Measurements from ENCODE around the gene PNPLA2.
A peak's percentile ranks its signal among the peaks of the same experiment; 100 is the strongest.

The PNPLA2 gene

DNA sequence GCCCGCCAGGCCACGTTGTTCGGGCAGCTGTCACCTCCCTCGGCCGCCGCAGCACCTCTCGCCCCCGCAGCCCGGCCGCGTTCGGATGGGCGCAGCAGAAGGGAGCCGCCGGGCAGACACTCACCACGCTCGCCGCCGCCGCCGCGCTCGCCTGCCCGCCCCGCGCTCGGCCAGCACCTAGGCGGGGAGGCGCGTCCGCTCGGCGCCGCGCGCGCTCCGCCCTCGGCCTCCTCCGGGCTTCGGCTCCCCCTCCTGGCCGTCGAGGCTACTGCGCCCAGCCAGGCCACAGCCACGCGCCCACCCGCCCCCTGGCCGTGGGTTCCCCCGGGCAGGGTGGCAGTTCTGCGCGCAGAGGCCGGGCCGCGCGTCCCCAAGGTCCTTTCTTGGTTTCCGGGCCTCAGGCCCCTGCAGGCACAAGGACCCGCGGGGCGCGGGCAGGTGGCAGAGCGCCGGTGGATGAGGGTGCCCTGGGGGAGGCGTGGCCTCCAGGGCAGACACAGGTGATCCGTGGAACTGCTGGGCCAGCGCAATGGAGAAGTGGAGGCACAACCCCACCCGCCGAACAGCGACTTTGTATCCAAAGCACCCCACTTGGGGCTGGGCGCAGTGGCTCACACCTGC, 20.5 kb upstream of the PNPLA2 start, which contains the start of gene SLC25A22:
Gene SLC25A22, minus strand, starts transcription at position 189 of the 621 bp plus-strand sequence. CDS start 3,275 bp downstream, outside the sequence.
- DNase-seq (ENCODE audit: low spot score) = peak; percentile 99

- DNase-seq (ENCODE audit: low spot score) = no peak
Measured at GRCh38 chr11:799641-800316, 18.9 kb upstream of the PNPLA2 start.

DNA sequence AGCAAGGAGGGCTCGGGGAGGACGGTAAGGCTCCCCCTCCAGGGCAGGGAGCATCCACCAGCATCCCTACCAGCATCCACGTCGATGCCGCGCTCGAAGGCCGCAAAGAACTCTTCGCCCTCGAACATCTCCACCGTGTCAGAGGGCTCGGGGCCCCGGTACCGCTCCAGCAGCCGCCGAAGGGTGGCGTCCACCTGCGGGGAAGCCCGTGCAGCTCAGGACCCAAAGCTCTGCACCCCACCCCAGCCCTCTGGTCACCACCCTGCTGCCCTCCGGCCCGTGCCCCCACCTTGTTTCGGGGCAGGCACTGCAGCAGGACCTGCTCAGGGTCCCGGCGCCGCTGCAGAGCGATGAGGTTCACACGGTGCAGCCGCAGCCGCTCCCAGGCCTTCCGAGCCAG, 18.2 kb upstream of the PNPLA2 start:
- no peak for DNase-seq (ENCODE audit: low spot score)

- DNase-seq (ENCODE audit: low spot score) = no peak
Measured at GRCh38 chr11:801097-801780, 17.5 kb upstream of the PNPLA2 start.

DNA sequence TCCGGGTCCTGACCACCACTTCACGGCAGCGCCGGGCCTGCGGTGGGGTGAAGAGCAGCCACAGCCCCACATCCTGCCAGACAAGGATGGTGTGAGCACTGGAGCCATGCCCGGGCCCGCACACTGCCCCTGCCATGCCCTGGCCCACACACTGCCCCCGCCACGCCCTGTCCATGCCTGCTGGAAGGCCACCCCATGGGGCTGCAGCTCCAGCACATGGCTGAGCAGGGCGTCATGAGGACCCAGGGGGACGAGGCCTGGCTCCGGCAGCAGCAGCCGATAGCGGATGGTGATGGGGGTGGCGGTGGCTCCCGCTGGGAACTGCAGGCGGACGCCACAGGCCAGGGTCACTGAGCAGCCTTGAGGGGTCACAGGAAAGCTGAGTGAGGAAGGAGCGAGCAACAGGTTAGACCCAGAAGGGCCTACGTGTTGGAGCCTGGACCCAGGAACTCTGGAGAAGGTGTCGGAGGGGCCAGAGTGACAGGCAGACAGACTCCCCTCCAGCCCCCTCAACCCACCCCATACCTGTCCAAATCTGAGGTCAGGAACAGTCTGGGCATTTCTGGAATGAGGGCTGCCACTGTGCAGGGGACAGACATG, 16.6 kb upstream of the PNPLA2 start:
- no peak for DNase-seq (ENCODE audit: low spot score)

DNA sequence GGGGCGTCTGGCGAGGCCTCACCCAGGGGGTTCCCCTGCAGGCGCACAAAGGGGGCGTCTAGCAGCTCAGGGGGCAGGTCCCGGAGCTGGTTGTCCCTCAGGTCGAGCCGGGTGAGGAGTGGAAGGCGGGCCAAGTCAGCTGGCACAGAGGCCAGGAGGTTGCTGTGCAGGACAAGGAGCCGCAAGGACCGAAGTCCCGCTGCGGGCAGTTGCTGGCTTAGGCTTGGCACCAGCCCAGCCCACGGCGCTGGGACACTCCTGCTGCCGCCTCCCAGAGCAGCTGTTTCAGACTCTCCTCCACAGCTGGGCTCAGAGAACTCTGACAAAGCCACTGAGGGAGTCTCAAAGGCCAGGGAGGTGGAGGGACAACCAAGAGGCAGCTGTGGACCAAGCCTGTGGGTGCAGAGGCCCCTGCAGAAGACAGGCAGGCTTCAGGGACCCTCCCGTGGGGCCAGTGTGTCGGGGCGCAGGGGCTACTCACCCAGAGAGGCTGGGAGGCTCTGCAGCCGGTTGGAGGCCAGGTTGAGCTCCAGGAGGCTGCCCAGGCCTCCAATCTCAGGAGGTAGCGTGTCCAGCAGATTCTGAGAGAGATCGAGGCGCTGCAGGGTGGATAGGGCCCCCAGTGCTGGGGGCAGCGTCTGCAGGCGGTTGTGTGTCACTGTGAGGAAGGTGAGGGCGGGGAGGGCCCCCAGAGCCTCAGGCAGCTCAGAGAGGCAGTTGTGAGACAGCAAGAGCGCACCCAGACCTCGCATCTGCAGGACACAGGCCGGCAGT, 15.8 kb upstream of the PNPLA2 start:
- no peak for DNase-seq (ENCODE audit: low spot score)

DNA sequence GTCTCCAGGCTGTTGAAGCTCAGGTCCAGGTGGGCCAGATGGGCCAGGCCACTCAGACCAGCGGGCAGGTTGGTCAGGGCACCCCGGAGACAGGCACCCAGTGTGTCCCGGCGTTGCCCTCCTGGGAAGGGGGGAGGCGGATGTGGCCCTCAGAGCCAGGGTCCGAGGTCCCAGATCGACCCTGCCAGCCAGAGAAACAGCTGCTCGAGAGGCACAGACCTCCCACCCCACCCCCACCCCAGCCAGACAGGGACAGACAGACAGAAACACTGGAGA, 15.3 kb upstream of the PNPLA2 start:
- no peak for DNase-seq (ENCODE audit: low spot score)

- no peak for DNase-seq (ENCODE audit: low spot score)
Measured at GRCh38 chr11:803770-804598, 14.7 kb upstream of the PNPLA2 start.

DNA sequence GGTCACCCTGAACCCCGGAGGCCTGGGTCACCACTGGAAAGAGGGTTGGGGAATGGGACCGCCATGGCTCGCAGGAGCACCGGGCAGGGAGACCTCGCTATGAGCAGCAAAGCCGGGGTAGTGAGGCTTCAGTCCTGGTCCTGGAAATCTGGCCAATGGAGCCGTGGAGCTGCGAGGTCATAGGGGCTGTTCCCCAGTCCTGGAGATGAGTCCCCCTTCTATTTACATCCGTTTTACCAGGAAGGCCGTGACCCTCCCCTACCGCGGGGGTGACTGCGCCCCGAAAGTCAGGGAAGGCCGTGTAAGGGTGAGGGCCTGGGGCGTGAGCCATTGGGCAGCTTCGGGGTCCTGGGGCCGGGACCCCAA, 14.1 kb upstream of the PNPLA2 start:
- DNase-seq (ENCODE audit: low spot score) = no peak

DNA sequence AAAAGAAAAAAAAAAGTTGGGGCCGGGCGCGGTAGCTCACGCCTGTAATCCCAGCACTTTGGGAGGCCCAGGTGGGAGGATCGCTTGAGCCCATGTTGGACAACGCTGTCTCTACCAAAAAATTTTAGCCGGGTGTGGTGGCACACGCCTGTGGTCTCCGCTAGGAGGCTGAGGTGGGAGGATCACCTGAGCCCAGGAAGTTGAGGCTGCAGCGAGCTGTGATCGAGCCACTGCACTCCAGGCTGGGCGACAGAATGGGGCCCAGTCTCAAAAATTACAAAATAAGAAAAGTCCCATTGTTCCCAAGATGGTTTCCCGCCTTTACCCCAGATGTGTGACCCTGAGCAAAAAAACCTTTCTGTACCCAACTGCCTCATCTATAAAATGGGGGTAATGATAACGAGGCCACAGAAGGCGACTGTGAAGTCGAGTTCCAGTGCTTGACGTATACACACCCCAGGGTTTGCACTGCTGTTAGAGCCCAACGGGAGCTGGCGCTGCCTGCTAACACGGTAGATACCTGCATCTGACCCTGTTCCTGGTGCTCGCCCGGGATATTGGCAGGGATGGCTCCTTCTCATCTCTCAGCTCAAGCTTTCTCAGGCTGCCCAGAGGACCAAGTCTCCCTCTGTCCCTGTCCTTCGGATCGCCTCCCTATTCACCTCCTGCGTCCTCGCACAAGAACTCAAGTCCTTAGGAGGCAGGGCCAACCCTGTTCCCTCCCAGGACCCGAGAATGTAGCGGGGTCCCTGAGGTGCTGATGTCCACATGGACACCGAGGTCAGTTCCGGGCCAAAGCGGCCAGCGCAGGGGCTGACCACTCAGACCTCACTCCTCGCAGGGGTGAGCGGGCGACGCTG, 10.1 kb upstream of the PNPLA2 start:
- DNase-seq (ENCODE audit: low spot score) = no peak

DNA sequence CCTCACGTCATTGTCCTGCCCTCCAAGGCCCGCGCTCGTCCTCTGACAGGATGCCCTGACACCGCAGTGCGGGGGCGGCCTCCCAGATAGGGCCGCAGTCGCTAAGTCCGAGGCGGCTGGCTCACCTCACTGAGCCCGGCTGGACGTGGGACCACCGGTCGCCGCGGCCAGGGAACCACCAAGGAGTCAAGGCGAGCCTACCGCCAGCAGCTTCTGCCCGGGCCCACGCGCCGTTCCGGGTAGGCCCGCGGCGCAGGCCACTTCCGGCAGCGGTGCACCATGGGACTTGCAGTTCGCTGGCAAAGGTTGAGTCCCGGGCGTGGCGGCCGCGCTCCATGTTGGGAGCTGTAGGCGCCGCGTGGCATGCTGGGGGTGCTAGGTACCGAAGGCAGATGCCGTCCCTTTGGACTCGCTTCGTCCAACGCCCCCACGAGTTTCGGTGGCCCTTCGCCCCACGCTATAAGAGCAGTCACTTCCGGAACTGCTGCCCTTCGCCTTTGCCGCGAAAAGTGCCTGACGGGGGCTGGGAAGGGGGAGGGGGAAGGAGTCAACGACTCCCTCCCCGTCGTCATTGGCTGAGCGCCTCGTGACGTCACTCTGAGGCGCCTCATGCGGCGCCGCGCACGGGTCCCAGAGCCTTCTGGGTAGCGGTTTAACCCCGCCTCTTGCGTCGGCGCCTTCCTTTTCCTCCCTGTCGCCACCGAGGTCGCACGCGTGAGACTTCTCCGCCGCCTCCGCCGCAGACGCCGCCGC, 9.3 kb upstream of the PNPLA2 start, which contains the start of gene RPLP2:
Gene RPLP2, plus strand, starts transcription at position 681 of the 753 bp plus-strand sequence. CDS start 268 bp downstream, outside the sequence.
- peak; percentile 93 for DNase-seq (ENCODE audit: low spot score)

- no peak for DNase-seq (ENCODE audit: low spot score)
Measured at GRCh38 chr11:810040-810567, 8.6 kb upstream of the PNPLA2 start.

- no peak for DNase-seq (ENCODE audit: low spot score)
Measured at GRCh38 chr11:811446-812245, 7.1 kb upstream of the PNPLA2 start.

GRCh38 chr11:812390-812789, 6.3 kb upstream of the PNPLA2 start:
- DNase-seq (ENCODE audit: low spot score) = no peak

DNA sequence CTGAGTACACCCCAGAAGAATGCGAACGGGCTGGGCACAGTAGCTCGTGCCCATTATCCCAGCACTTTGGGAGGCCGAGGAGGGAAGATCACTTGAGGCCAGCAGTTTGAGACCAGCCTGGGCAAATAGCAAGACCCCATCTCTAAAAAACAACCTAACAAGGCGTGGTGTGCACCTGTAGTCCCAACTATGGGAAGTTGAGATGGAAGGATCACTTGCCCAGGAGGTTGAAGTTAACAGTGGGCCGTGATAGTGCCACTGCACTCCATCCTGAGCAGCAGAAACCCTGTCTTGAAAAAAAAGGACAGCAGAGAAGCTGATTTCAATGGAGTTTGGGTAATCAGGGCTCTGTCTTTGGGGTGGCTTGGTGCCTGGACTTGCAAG, 5.7 kb upstream of the PNPLA2 start:
- no peak for DNase-seq (ENCODE audit: low spot score)

DNA sequence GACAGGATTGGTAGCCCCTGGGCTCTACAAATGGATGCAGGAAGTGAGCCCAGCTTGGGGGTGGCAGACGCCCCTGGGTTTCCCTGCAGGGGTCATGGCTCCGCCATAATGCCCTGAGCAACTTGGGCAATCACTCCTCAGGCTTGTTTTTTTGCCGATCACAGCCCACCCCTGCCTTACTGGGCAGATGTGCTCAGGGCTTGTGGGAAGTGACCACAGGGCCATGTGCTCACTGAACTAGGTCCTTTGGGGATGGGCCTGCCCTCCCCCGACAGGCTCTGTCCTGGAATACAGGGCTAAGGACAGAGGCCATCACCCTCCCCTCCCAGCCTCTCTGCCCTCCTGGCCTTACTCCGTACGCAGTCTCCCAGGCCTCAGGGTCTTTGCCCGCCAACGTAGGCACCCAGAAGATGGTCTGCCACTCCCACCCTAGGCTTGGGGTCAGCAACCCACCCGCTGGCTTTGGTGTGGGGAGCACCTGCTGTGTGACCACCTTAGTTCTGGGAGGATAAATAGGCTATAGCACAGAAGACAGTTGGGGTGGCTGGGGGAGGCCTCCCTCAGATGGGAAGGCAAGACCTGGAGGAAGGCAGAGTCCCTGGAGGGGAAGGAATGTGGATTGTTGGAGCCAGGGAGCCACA, 5.1 kb upstream of the PNPLA2 start:
- no peak for DNase-seq (ENCODE audit: low spot score)

DNA sequence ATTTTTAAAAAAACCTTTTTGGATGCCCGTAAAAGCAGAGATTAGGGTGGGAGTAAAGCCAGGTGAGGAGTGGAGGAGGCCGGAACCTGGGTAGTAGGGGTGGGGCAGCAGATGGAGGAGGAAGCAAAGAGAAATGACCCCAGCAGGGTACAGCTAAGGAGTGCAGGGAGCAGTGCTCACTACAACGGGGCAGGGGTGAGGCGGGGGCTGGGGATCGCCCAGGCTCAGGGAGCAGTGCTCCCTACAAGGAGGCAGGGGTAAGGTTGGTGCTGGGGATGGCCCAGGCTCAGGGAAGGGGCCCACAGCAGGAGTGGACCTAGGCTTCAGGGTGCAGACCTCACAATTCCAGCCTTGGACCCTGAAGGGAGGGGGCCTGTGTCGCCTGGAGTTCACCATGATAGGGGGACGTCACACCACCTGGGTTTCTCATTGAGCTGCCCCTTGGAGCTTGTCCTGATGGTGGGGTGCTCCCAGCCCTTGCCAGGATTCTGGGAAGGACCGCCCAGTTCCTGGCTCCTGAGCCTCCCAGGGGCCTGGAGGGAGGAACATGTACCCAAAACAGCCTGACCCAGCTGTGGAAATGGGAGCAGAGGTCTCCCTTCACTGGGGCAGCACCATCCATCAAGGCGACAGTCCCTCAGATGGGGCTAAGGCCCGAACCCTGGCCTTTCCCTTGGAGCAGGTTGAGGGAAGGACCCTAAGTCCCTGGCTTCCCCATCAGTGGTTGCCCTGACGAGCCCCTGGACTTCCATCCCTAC, 2.9 kb upstream of the PNPLA2 start:
- DNase-seq (ENCODE audit: low spot score) = no peak
